Cardiac fibroblast (primary cell): ENCODE data around the gene TOMM20.

Experiments used
- DNase-seq, 2 donors: peaks; one replicate each; pipeline versions ENCODE4 v3.0.0 to v3.0.0-alpha.2; 2010; ENCODE audit warnings: low read depth in 2 of 2
- H3K4me3 ChIP-seq, 2 donors: replicated peaks in 1 of 2; 1 replicate in 1 of 2; 2 replicates in 1 of 2; pipeline ENCODE4 v1.5.1; 2011; ENCODE audit warnings: low read depth in 2 of 2, low read length in 2 of 2, mild to moderate bottlenecking in 2 of 2, moderate library complexity in 1 of 2
- CTCF ChIP-seq: IDR thresholded peaks from one replicate; pipeline ENCODE4 v1.5.1; 2011; ENCODE audit warnings: low read depth, mild to moderate bottlenecking, low read length, inconsistent platforms

The TOMM20 gene

GRCh38 chr1:235151033-235151432, 22.4 kb upstream of the TOMM20 start:
- no peak for TF ChIP-seq CTCF
- H3K4me3 ChIP-seq, result no peak overlapping the region
- DNase-seq, result no peak

- H3K4me3 ChIP-seq, result no peak overlapping the region
- TF ChIP-seq CTCF, result no peak
- DNase-seq, result no peak
Observed at GRCh38 chr1:235149824-235150223, 21.2 kb upstream of the TOMM20 start.

- no peak overlapping the region for H3K4me3 ChIP-seq
- no peak for TF ChIP-seq CTCF
- DNase-seq, result no peak
Observed at GRCh38 chr1:235147269-235147668, 18.6 kb upstream of the TOMM20 start.

- no peak for DNase-seq
- H3K4me3 ChIP-seq, result no peak overlapping the region
- TF ChIP-seq CTCF, result no peak
Observed at GRCh38 chr1:235145639-235146038, 17.0 kb upstream of the TOMM20 start.

GRCh38 chr1:235142991-235143390, 14.4 kb upstream of the TOMM20 start:
- no peak for DNase-seq
- TF ChIP-seq CTCF, result no peak
- no peak overlapping the region for H3K4me3 ChIP-seq

GRCh38 chr1:235139315-235139714, 10.7 kb upstream of the TOMM20 start:
- H3K4me3 ChIP-seq, result no peak overlapping the region
- no peak for DNase-seq
- no peak for TF ChIP-seq CTCF

- no peak for DNase-seq
- H3K4me3 ChIP-seq, result no peak overlapping the region
- TF ChIP-seq CTCF, result no peak
Observed at GRCh38 chr1:235138821-235139220, 10.2 kb upstream of the TOMM20 start.
